BJ (cell line): ENCODE data around the gene MSL3B. TPM values are rescaled to one million over a fixed set of nuclear protein-coding genes. Genes with fewer than 3 reads are reported as not detected.

Source experiments
- CTCF ChIA-PET: fragments of 350-600 bp; formaldehyde crosslinking; extraction: SDS; loops from one replicate; lab custom pipeline; 2021; ENCODE audit warnings: antibody characterized with exemption, inconsistent platforms; lab: Yijun Ruan, JAX
- POLR2A ChIA-PET: fragments of 300-600 bp; sonication (Branson Sonifier 250); formaldehyde crosslinking; extraction: SDS; loops from one replicate; lab custom pipeline; 2021; ENCODE audit warnings: antibody characterized with exemption; lab: Charles Lee
- DNase-seq: peaks from one replicate; pipeline ENCODE4 v3.0.0-alpha.2; 2011; ENCODE audit warnings: low read depth
- H3K27me3 ChIP-seq: 2 replicates; pipeline ENCODE4 v1.6.0; 2011; ENCODE audit warnings: low read length; ENCODE audit not compliant: control insufficient read depth, insufficient read depth
- H3K36me3 ChIP-seq: 2 replicates; pipeline ENCODE4 v1.5.1; 2011; ENCODE audit warnings: low read length; ENCODE audit not compliant: control insufficient read depth, insufficient read depth
- H3K4me3 ChIP-seq: 2 replicates; pipeline ENCODE4 v1.5.1; 2011; ENCODE audit warnings: low read depth, mild to moderate bottlenecking, control low read depth, low read length
- CTCF ChIP-seq: IDR thresholded peaks from 2 replicates; pipeline ENCODE4 v1.5.1; 2011; ENCODE audit warnings: low read depth, mild to moderate bottlenecking, control low read depth, inconsistent platforms, low read length, moderate library complexity; ENCODE audit not compliant: insufficient read depth
- polyA plus RNA-seq: library from polyadenylated mRNA; depleted of rRNA; stranded (reverse); fragments of >200 nt; gene quantifications from 2 replicates; pipeline ENCODE4 v1.2.3, GENCODE V29; 2011; rRNA removed

MSL3B gene

GRCh38 chr2:233817995-233818638, 50.1 kb downstream of the MSL3B start:
- Histone ChIP-seq H3K36me3 (no peaks in the 10 kb centered on the region), H3K27me3 (0 out of 2 replicates have a peak, but pooled peaks cover 1% of the 10 kb centered on the region), H3K4me3 (no peak overlapping the region)
- POLR2A ChIA-PET, result no interaction called here
- DNase-seq, result no peak
- TF ChIP-seq CTCF, result no peak
- CTCF ChIA-PET, result no interaction called here

GRCh38 chr2:233817361-233817911, 50.8 kb downstream of the MSL3B start:
- Histone ChIP-seq H3K4me3 (no peak overlapping the region), H3K36me3 (no peaks in the 10 kb centered on the region), H3K27me3 (0 out of 2 replicates have a peak, but pooled peaks cover 1% of the 10 kb centered on the region)
- ChIA-PET POLR2A (no interaction called here), CTCF (no interaction called here)
- TF ChIP-seq CTCF, result no peak
- no peak for DNase-seq

GRCh38 chr2:233816771-233817170, 51.4 kb downstream of the MSL3B start:
- no peaks in the 10 kb centered on the region for H3K36me3 ChIP-seq
- TF ChIP-seq CTCF, result no peak
- no peak overlapping the region for H3K4me3 ChIP-seq
- DNase-seq, result no peak
- CTCF ChIA-PET, result no interaction called here
- H3K27me3 ChIP-seq, result 0 out of 2 replicates have a peak, but pooled peaks cover 1% of the 10 kb centered on the region
- POLR2A ChIA-PET, result no interaction called here

- DNase-seq, result no peak
- ChIA-PET CTCF (no interaction called here), POLR2A (no interaction called here)
- TF ChIP-seq CTCF, result no peak
- Histone ChIP-seq H3K36me3 (no peaks in the 10 kb centered on the region), H3K27me3 (0 out of 2 replicates have a peak, but pooled peaks cover 1% of the 10 kb centered on the region), H3K4me3 (no peak overlapping the region)
These were observed 51.9 kb downstream of the MSL3B start for GRCh38 chr2:233816334-233816733.

- Histone ChIP-seq H3K4me3 (no peak overlapping the region), H3K36me3 (no peaks in the 10 kb centered on the region), H3K27me3 (0 out of 2 replicates have a peak, but pooled peaks cover 1% of the 10 kb centered on the region)
- peak; percentile 21 for DNase-seq
- CTCF ChIA-PET, result no interaction called here
- POLR2A ChIA-PET, result no interaction called here
- TF ChIP-seq CTCF, result no peak
These were observed 52.3 kb downstream of the MSL3B start for GRCh38 chr2:233815861-233816260.

Other genes with a start within 250 kb of the MSL3B start
- not detected in 2 replicates for gene UGT1A10, start 231.9 kb downstream of the MSL3B start, polyA plus RNA-seq
- gene UGT1A9, start 196.5 kb downstream of the MSL3B start, polyA plus RNA-seq, result not detected in 2 replicates
- not detected in 2 replicates for gene UGT1A7, start 186.5 kb downstream of the MSL3B start, polyA plus RNA-seq
- 0.11 TPM in 1 of 2 replicates, not detected in the other for gene UGT1A6, start 175.5 kb downstream of the MSL3B start, polyA plus RNA-seq
- not detected in 2 replicates for gene UGT1A5, start 155.5 kb downstream of the MSL3B start, polyA plus RNA-seq
- gene UGT1A4, start 149.7 kb downstream of the MSL3B start, polyA plus RNA-seq, result not detected in 2 replicates
- not detected in 2 replicates for gene UGT1A3, start 139.3 kb downstream of the MSL3B start, polyA plus RNA-seq
- gene UGT1A1, start 108.1 kb downstream of the MSL3B start, polyA plus RNA-seq, result not detected in 2 replicates
- gene MROH2A, start 90.1 kb downstream of the MSL3B start, polyA plus RNA-seq, result not detected in 2 replicates
- 30.5 and 46.2 TPM in 2 replicates for gene HJURP, start 13.9 kb downstream of the MSL3B start, polyA plus RNA-seq
- gene TRPM8, start 49.0 kb upstream of the MSL3B start, polyA plus RNA-seq, result not detected in 2 replicates
- not detected in 2 replicates for gene SPP2, start 182.3 kb upstream of the MSL3B start, polyA plus RNA-seq